ENCODE results near the gene LRRC46.

- TF ChIP-seq CTCF (conservative IDR thresholded peaks at IDR 0.05; ENCODE audit: low read depth, low read length) (no peak), EZH2 (IDR thresholded peaks at IDR 0.05; ENCODE audit: low read length, unreplicated experiment) (no peak)
These were observed 53.6 kb downstream of the LRRC46 start for GRCh38 chr17:47884905-47885730.

Data from PC-3 (cell line).